A673 (cell line): Measurements from ENCODE around the gene RLBP1.

Experiments
- CTCF ChIP-seq: fragments of 300-800, 200-600 bp; sonication (generic); conservative IDR thresholded peaks from 2 replicates; pipeline ENCODE4 v1.5.1; 2017; ENCODE audit warnings: low read depth, mild to moderate bottlenecking, antibody characterized with exemption, low read length, moderate library complexity, mixed read lengths
- EZH2 ChIP-seq: fragments of 200-600 bp; sonication (generic); IDR thresholded peaks from 2 replicates; pipeline ENCODE4 v1.6.1; 2017; ENCODE audit warnings: borderline replicate concordance, low read depth, mild to moderate bottlenecking, mixed read lengths, antibody characterized with exemption, low read length; ENCODE audit not compliant: poor library complexity, severe bottlenecking

- TF ChIP-seq EZH2 (no peak), CTCF (no peak)
Measured at GRCh38 chr15:89196994-89197393, 24.4 kb downstream of the RLBP1 start.
